H1 (cell line): ENCODE data around the gene ZNF692. TPM values are rescaled to one million over a fixed set of nuclear protein-coding genes. Genes with fewer than 3 reads are reported as not detected.

Experiments
- CTCF ChIA-PET: fragments of 300-600 bp; sonication (Branson Sonifier 250); formaldehyde crosslinking; loops from one replicate; lab custom pipeline; 2021; ENCODE audit not compliant: partially characterized antibody; lab: Charles Lee
- POLR2A ChIA-PET: fragments of 300-600 bp; sonication (Branson Sonifier 250); formaldehyde crosslinking; loops from one replicate; lab custom pipeline; 2021; ENCODE audit warnings: inconsistent platforms; ENCODE audit not compliant: partially characterized antibody; lab: Charles Lee
- DNase-seq, 2 experiments: peaks; one replicate each; pipeline versions ENCODE4 v3.0.0 to v3.0.0-alpha.2; 2010 to 2022; ENCODE audit warnings: low spot score in 2 of 2, low read depth in 1 of 2, mixed read lengths in 1 of 2
- FAIRE-seq: peaks from 2 replicates; lab custom pipeline; 2011; peaks lifted over from hg19 to GRCh38; lab: Jason Lieb, UNC
- H2AFZ ChIP-seq: 2 replicates; pipeline ENCODE4 v1.8.1; 2012; ENCODE audit warnings: low read length, inconsistent platforms
- H2AK5ac ChIP-seq: 2 replicates; pipeline ENCODE4 v1.6.1; 2013; ENCODE audit warnings: low read depth, low read length
- H2BK120ac ChIP-seq: replicated peaks from 2 replicates; pipeline ENCODE3; 2013; ENCODE audit warnings: low read depth, low read length, inconsistent platforms
- H2BK12ac ChIP-seq: 2 replicates; pipeline ENCODE4 v1.6.1; 2013; ENCODE audit warnings: low read depth, low read length
- H2BK15ac ChIP-seq: 2 replicates; pipeline ENCODE4 v1.6.1; 2013; ENCODE audit warnings: low read length
- H2BK20ac ChIP-seq: 2 replicates; pipeline ENCODE4 v1.6.1; 2013; ENCODE audit warnings: low read length
- H2BK5ac ChIP-seq: 2 replicates; pipeline ENCODE4 v1.6.1; 2013; ENCODE audit warnings: low read depth, low read length
- H3K14ac ChIP-seq: 2 replicates; pipeline ENCODE4 v1.6.1; 2013; ENCODE audit warnings: inconsistent platforms; ENCODE audit not compliant: insufficient read length
- H3K18ac ChIP-seq: 2 replicates; pipeline ENCODE4 v1.6.1; 2013; ENCODE audit warnings: low read length; ENCODE audit errors: extremely low read depth
- H3K23ac ChIP-seq: 2 replicates; pipeline ENCODE4 v1.6.1; 2013; ENCODE audit warnings: inconsistent platforms; ENCODE audit not compliant: insufficient read length
- H3K23me2 ChIP-seq: 2 replicates; pipeline ENCODE4 v1.6.1; 2013; ENCODE audit warnings: low read depth, low read length
- H3K27ac ChIP-seq: 2 replicates; pipeline ENCODE4 v1.6.1; 2011; ENCODE audit warnings: low read depth, low read length, inconsistent platforms
- H3K27me3 ChIP-seq, 4 experiments: replicated peaks in 1 of 4; 1 replicate in 1 of 4; 2 replicates in 3 of 4; pipeline versions ENCODE4 v1.6.1 to v1.8.1; 2011 to 2013; ENCODE audit warnings: low read length in 3 of 4, mild to moderate bottlenecking in 3 of 4, inconsistent platforms in 2 of 4, mixed read lengths in 2 of 4, moderate library complexity in 1 of 4; ENCODE audit not compliant: control insufficient read depth in 3 of 4, insufficient read depth in 3 of 4; ENCODE audit errors: extremely low read depth in 1 of 4
- H3K36me3 ChIP-seq, 4 experiments: 2 replicates each; pipeline versions ENCODE4 v1.6.1 to v1.8.1; 2011 to 2013; ENCODE audit warnings: mild to moderate bottlenecking in 4 of 4, low read length in 3 of 4, moderate library complexity in 2 of 4, control low read depth in 1 of 4, inconsistent platforms in 1 of 4; ENCODE audit not compliant: insufficient read depth in 4 of 4, control insufficient read depth in 2 of 4
- H3K4ac ChIP-seq: replicated peaks from 2 replicates; pipeline ENCODE3; 2013; ENCODE audit warnings: low read length, low read depth, mixed read lengths, inconsistent platforms; ENCODE audit not compliant: insufficient read length
- H3K4me1 ChIP-seq, 4 experiments: replicated peaks in 1 of 4; 1 replicate in 1 of 4; 2 replicates in 3 of 4; pipeline versions ENCODE4 v1.6.1 to v1.8.1; 2011 to 2013; ENCODE audit warnings: low read length in 3 of 4, inconsistent platforms in 2 of 4, mixed read lengths in 1 of 4; ENCODE audit not compliant: insufficient read depth in 4 of 4, control insufficient read depth in 3 of 4
- H3K4me2 ChIP-seq, 2 experiments: 2 replicates each; pipeline versions ENCODE4 v1.6.1 to v1.8.1; 2011 to 2013; ENCODE audit warnings: low read depth in 2 of 2, low read length in 2 of 2, control low read depth in 1 of 2, inconsistent platforms in 1 of 2, mild to moderate bottlenecking in 1 of 2; ENCODE audit not compliant: insufficient read depth in 1 of 2
- H3K4me3 ChIP-seq, 4 experiments: fragments of 200-600, 300-600 bp in 1 of 4; sonication (generic), shearing (Covaris generic), sonication (Bioruptor Twin) in 1 of 4; 2 replicates each; pipeline versions ENCODE4 v1.5.1 to v1.8.1; 2011 to 2016; ENCODE audit warnings: low read length in 4 of 4, low read depth in 3 of 4, control low read depth in 2 of 4, inconsistent platforms in 2 of 4, mild to moderate bottlenecking in 2 of 4, mixed read lengths in 1 of 4, moderate library complexity in 1 of 4; ENCODE audit not compliant: insufficient read depth in 2 of 4; ENCODE audit errors: extremely low read depth in 1 of 4
- H3K56ac ChIP-seq: replicated peaks from 2 replicates; pipeline ENCODE3; 2013; ENCODE audit warnings: low read depth, mild to moderate bottlenecking, mixed read lengths, low read length, inconsistent platforms; ENCODE audit not compliant: insufficient read length
- H3K79me1 ChIP-seq: 2 replicates; pipeline ENCODE4 v1.6.1; 2013; ENCODE audit warnings: low read depth, low read length, control low read depth
- H3K79me2 ChIP-seq, 2 experiments: 2 replicates each; pipeline versions ENCODE4 v1.6.1 to v1.8.1; 2012 to 2013; ENCODE audit warnings: low read length in 2 of 2, mild to moderate bottlenecking in 2 of 2, inconsistent platforms in 1 of 2; ENCODE audit not compliant: insufficient read depth in 2 of 2, control insufficient read depth in 1 of 2
- H3K9ac ChIP-seq, 4 experiments: replicated peaks in 1 of 4; 1 replicate in 1 of 4; 2 replicates in 3 of 4; pipeline versions ENCODE4 v1.6.1 to v1.8.1; 2011 to 2013; ENCODE audit warnings: low read depth in 3 of 4, low read length in 3 of 4, control low read depth in 2 of 4, mild to moderate bottlenecking in 2 of 4, moderate library complexity in 2 of 4, inconsistent platforms in 1 of 4; ENCODE audit errors: extremely low read depth in 1 of 4
- H3K9me3 ChIP-seq, 2 experiments: 2 replicates each; pipeline versions ENCODE4 v1.6.1 to v1.8.1; 2012 to 2013; ENCODE audit warnings: mild to moderate bottlenecking in 2 of 2, moderate library complexity in 2 of 2, control low read depth in 1 of 2, inconsistent platforms in 1 of 2, low read depth in 1 of 2, low read length in 1 of 2, mixed read lengths in 1 of 2; ENCODE audit not compliant: insufficient read depth in 2 of 2
- H4K20me1 ChIP-seq, 2 experiments: replicated peaks in 1 of 2; 2 replicates each; pipeline versions ENCODE3 to v1.8.1; 2011 to 2013; ENCODE audit warnings: inconsistent platforms in 2 of 2, low read length in 2 of 2, mild to moderate bottlenecking in 1 of 2; ENCODE audit not compliant: insufficient read depth in 2 of 2, control insufficient read depth in 1 of 2
- H4K5ac ChIP-seq: 2 replicates; pipeline ENCODE4 v1.6.1; 2013; ENCODE audit warnings: low read length, low read depth, mixed read lengths, inconsistent platforms; ENCODE audit not compliant: insufficient read length
- H4K8ac ChIP-seq: 2 replicates; pipeline ENCODE4 v1.8.0; 2013; ENCODE audit warnings: mild to moderate bottlenecking, moderate library complexity, low read length, inconsistent platforms; ENCODE audit not compliant: insufficient read depth; ENCODE audit errors: extremely low read depth
- H4K91ac ChIP-seq: replicated peaks from 2 replicates; pipeline ENCODE3; 2013; ENCODE audit warnings: low read length, mixed read lengths, inconsistent platforms; ENCODE audit not compliant: insufficient read length
- BCL11A ChIP-seq, 2 experiments: IDR thresholded peaks; one replicate each; pipeline ENCODE4 v1.6.1; 2011; ENCODE audit warnings: low read depth in 2 of 2, low read length in 2 of 2, mild to moderate bottlenecking in 2 of 2
- CREB1 ChIP-seq: IDR thresholded peaks from 2 replicates; pipeline ENCODE4 v1.6.1; 2012; ENCODE audit warnings: inconsistent platforms
- CTCF ChIP-seq, 3 experiments: IDR thresholded peaks; 1 replicate in 2 of 3; 2 replicates in 1 of 3; pipeline versions ENCODE4 v1.5.1 to v1.6.1; 2011; ENCODE audit warnings: low read length in 3 of 3, mild to moderate bottlenecking in 3 of 3, inconsistent platforms in 2 of 3, low read depth in 1 of 3, moderate library complexity in 1 of 3; ENCODE audit not compliant: insufficient read depth in 1 of 3; ENCODE audit errors: control extremely low read depth in 1 of 3
- POLR2A ChIP-seq, 2 experiments: IDR thresholded peaks; 1 replicate in 1 of 2; 2 replicates in 1 of 2; pipeline ENCODE4 v1.6.1; 2011; ENCODE audit warnings: low read depth in 2 of 2, low read length in 2 of 2, mild to moderate bottlenecking in 2 of 2; ENCODE audit errors: control extremely low read depth in 1 of 2
- POLR2AphosphoS5 ChIP-seq: IDR thresholded peaks from 2 replicates; pipeline ENCODE4 v1.6.1; 2011; ENCODE audit warnings: low read depth, low read length
- RFX5 ChIP-seq: IDR thresholded peaks from 2 replicates; pipeline ENCODE4 v1.6.1; 2011; ENCODE audit warnings: low read depth, low read length, improper control_type of control experiment, borderline replicate concordance
- SIN3A ChIP-seq, 2 experiments: IDR thresholded peaks in 1 of 2; conservative IDR thresholded peaks in 1 of 2; 2 replicates each; pipeline ENCODE4 v1.6.1; 2011 to 2012; ENCODE audit warnings: low read length in 2 of 2, improper control_type of control experiment in 1 of 2, low read depth in 1 of 2, mild to moderate bottlenecking in 1 of 2
- SP4 ChIP-seq: IDR thresholded peaks from 2 replicates; pipeline ENCODE4 v1.6.1; 2012; ENCODE audit warnings: low read length, inconsistent platforms
- SRF ChIP-seq: IDR thresholded peaks from 2 replicates; pipeline ENCODE4 v1.6.1; 2011; ENCODE audit warnings: mild to moderate bottlenecking, low read depth, low read length, moderate library complexity
- TAF1 ChIP-seq: IDR thresholded peaks from 2 replicates; pipeline ENCODE4 v1.6.1; 2011; ENCODE audit warnings: mild to moderate bottlenecking, low read depth, low read length
- ZNF274 ChIP-seq: IDR thresholded peaks from 2 replicates; pipeline ENCODE4 v1.7.0; 2012; ENCODE audit warnings: low read length, borderline replicate concordance; ENCODE audit errors: extremely low read depth
- WGBS, 2 experiments: shearing (Covaris generic) in 1 of 2; methylation state at CpG; one replicate each; pipeline versions ENCODE4 v1.1.6 to v1.1.7; 2013 to 2015; ENCODE audit warnings: low lambda C conversion rate in 2 of 2, mixed read lengths in 2 of 2, inconsistent platforms in 1 of 2, low coverage in 1 of 2, missing lambda C conversion rate in 1 of 2; ENCODE audit not compliant: insufficient replicate concordance in 2 of 2, insufficient coverage in 1 of 2, insufficient read length in 1 of 2; ENCODE audit errors: extremely low coverage in 1 of 2, missing lambda C conversion rate in 1 of 2; 5-methylcytosine and 5-hydroxymethylcytosine counted together
- polyA plus RNA-seq, 7 experiments: library from polyadenylated mRNA; depleted of rRNA in 3 of 7; stranded (reverse) in 5 of 7; unstranded in 2 of 7; fragments of >200 nt in 5 of 7; fragments of 200-250 nt in 2 of 7; gene quantifications; 1 replicate in 5 of 7; 2 replicates in 1 of 7; 4 replicates in 1 of 7; pipeline versions ENCODE4 v1.2.1 to v1.2.3, GENCODE V29; 2011 to 2013; ENCODE audit warnings: missing spikeins in 2 of 7, mixed read lengths in 2 of 7
- total RNA-seq: library from RNA; stranded (reverse); fragmentation: NEBNext Ultra II Directional; extraction: Animal tissue kit (Norgen Biotek cat#: 25700); gene quantifications from 2 replicates; pipeline ENCODE4 v1.2.1, GENCODE V29; 2021

Gene ZNF692
- total and polyA plus RNA-seq, 2 of the 8 experiments (the other 6 are each of a cell fraction or from before 2014, with no cell fraction given): 38.4 to 52.3 TPM

GRCh38 chr1:248844526-248844925, 14.4 kb downstream of the ZNF692 start:
- no peak overlapping the region for H2BK5ac ChIP-seq
- POLR2A ChIA-PET: interaction anchor here (1.0 to 1.1 kb wide), 2 partner anchors 12 to 15 kb away, joined by 3 to 4 read pairs; partner anchors contain the start of gene ZNF692
- FAIRE-seq (no peak), DNase-seq (no peak)
- H3K56ac ChIP-seq: no peak overlapping the region
- peaks cover 2 to 16% of the 10 kb centered on the region in 2 experiments for H4K20me1 ChIP-seq
- H2AK5ac ChIP-seq: no peak overlapping the region
- CTCF ChIA-PET: interaction anchor here (1.0 to 1.4 kb wide), 2 partner anchors 75 to 82 kb away, joined by 3 to 6 read pairs; no protein-coding TSS in a partner anchor
- no peak overlapping the region for H4K8ac ChIP-seq
- no peak overlapping the region for H2BK20ac ChIP-seq
- H3K79me1 ChIP-seq: peaks cover 10% of the 10 kb centered on the region
- H2BK12ac ChIP-seq: no peak overlapping the region
- H4K5ac ChIP-seq: no peak overlapping the region
- no peaks in the 10 kb centered on the region for H3K27me3 ChIP-seq
- no peaks in the 10 kb centered on the region for H3K23me2 ChIP-seq
- no peak overlapping the region for H2BK120ac ChIP-seq
- H2BK15ac ChIP-seq: no peak overlapping the region
- H3K4me1 ChIP-seq: no peaks in the 10 kb centered on the region
- H3K4me3 ChIP-seq: no peak overlapping the region
- H3K27ac ChIP-seq: no peak overlapping the region
- H4K91ac ChIP-seq: no peak overlapping the region
- H3K4me2 ChIP-seq: no peak overlapping the region
- no peak overlapping the region for H2AFZ ChIP-seq
- no peak overlapping the region for H3K18ac ChIP-seq
- H3K36me3 ChIP-seq: peaks cover 0 to 25% (median 16%) of the 10 kb centered on the region in 4 experiments; a peak in 6 of 8 replicates
- no peak for TF ChIP-seq SRF
- no peak for TF ChIP-seq CREB1
- no peak for TF ChIP-seq SP4
- no peak for TF ChIP-seq ZNF274
- TF ChIP-seq POLR2AphosphoS5: no peak
- no peak for TF ChIP-seq TAF1
- TF ChIP-seq CTCF (IDR thresholded peaks at IDR 0.05; ENCODE audit: control extremely low read depth in 1 of 3, insufficient read depth in 1 of 3, low read depth in 1 of 3, low read length in 3 of 3): no peak
- no peak for TF ChIP-seq SIN3A (conservative IDR thresholded peaks at IDR 0.05 in 1 of 2, IDR thresholded peaks at IDR 0.05 in 1 of 2; ENCODE audit: low read depth in 1 of 2, low read length in 2 of 2)
- no peak for TF ChIP-seq BCL11A (IDR thresholded peaks at IDR 0.05; ENCODE audit: low read depth in 2 of 2, low read length in 2 of 2)
- TF ChIP-seq POLR2A (IDR thresholded peaks at IDR 0.05; ENCODE audit: control extremely low read depth in 1 of 2, low read depth in 2 of 2, low read length in 2 of 2): no peak
- TF ChIP-seq RFX5: no peak
- H3K23ac ChIP-seq: no peak overlapping the region
- WGBS, 2 experiments: 95% methylated on average over 8 of the region's 8 CpGs; no CpG with 5 or more reads in 1 of the 2 experiments
- H3K9ac ChIP-seq: no peak overlapping the region
- H3K9me3 ChIP-seq: no peaks in the 10 kb centered on the region
- peaks cover 0 to 20% of the 10 kb centered on the region in 2 experiments; a peak in 2 of 4 replicates for H3K79me2 ChIP-seq
- H3K4ac ChIP-seq: no peak overlapping the region
- no peak overlapping the region for H3K14ac ChIP-seq
